Measurements from ENCODE around the gene ADAMTS13. TPM values are rescaled to one million over a fixed set of nuclear protein-coding genes. Genes with fewer than 3 reads are reported as not detected.

ADAMTS13 gene
- total and polyA plus RNA-seq, 7 donors = 0.60 to 3.4 (median 0.82) TPM

DNA sequence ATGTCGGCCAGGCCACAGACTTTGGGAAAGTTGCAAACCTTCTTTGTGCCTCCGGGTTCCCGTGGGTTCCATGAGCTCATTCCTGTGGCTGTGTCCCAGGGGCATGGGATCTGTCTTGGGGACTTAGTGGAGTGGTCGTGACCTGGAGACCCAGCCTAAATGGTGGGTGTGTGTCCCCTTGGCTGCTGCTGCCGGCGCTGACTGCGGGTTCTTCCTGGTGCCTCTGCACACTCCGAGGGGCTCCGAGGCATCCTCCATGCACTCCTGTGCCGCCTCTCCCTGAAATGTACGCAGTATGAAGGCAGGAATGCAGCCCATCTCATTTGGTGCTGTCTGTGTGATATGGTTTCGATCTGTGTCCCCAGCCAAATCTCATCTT lies 77.7 kb downstream of the ADAMTS13 start:
- Histone ChIP-seq H3K4me3 (no peak overlapping the region), H3K27me3 (peaks cover 0 to 24% (median 4%) of the 10 kb centered on the region in 3 donors), H3K27ac (no peak overlapping the region), H3K4me1 (peaks cover 0 to 7% (median 0%) of the 10 kb centered on the region in 4 donors), H3K36me3 (no peaks in the 10 kb centered on the region), H3K9me3 (peaks cover 0 to 12% (median 4%) of the 10 kb centered on the region in 4 donors)
- intact Hi-C loops (cut with DNase I) = no loop called here
- no peak for DNase-seq
- TF ChIP-seq POLR2AphosphoS5 (IDR thresholded peaks at IDR 0.05) (no peak), EP300 (IDR thresholded peaks at IDR 0.05) (no peak), POLR2A (IDR thresholded peaks at IDR 0.05) (no peak)
- TF ChIP-seq, protein P1, sequence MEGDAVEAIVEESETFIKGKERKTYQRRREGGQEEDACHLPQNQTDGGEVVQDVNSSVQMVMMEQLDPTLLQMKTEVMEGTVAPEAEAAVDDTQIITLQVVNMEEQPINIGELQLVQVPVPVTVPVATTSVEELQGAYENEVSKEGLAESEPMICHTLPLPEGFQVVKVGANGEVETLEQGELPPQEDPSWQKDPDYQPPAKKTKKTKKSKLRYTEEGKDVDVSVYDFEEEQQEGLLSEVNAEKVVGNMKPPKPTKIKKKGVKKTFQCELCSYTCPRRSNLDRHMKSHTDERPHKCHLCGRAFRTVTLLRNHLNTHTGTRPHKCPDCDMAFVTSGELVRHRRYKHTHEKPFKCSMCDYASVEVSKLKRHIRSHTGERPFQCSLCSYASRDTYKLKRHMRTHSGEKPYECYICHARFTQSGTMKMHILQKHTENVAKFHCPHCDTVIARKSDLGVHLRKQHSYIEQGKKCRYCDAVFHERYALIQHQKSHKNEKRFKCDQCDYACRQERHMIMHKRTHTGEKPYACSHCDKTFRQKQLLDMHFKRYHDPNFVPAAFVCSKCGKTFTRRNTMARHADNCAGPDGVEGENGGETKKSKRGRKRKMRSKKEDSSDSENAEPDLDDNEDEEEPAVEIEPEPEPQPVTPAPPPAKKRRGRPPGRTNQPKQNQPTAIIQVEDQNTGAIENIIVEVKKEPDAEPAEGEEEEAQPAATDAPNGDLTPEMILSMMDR (IDR thresholded peaks at IDR 0.05) = no peak
- 80 to 83% methylated on average over 12 of the region's 12 CpGs for WGBS, 2 donors

DNA sequence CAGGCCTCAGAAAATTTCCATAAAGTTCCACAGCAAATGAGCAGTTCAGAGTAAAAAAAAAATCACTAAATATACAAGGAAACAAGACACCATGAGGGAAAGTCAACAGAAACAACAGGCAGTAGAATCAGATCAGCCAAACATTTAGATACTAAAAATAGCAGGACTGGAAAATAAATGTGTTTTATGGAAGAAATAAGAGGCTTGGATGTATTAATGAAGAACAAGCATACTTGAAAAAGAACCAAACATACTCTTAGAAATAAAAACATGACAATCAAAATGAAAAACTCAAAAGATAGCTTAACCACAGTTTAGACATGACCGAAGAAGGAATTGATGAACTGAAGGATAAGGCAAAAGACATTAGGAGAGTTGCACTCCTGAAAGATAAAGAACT lies 79.9 kb downstream of the ADAMTS13 start:
- Histone ChIP-seq H3K27ac (no peak overlapping the region), H3K36me3 (no peaks in the 10 kb centered on the region), H3K27me3 (peaks cover 0 to 12% (median 0%) of the 10 kb centered on the region in 3 donors), H3K4me3 (no peak overlapping the region), H3K4me1 (peaks cover 0 to 7% (median 0%) of the 10 kb centered on the region in 4 donors), H3K9me3 (peaks cover 0 to 12% (median 4%) of the 10 kb centered on the region in 4 donors)
- 96 to 98% methylated on average over 1 of the region's 1 CpG for WGBS, 2 donors
- DNase-seq = no peak
- intact Hi-C loops (cut with DNase I) = no loop called here
- no peak for TF ChIP-seq POLR2AphosphoS5 (IDR thresholded peaks at IDR 0.05)
- TF ChIP-seq POLR2A (IDR thresholded peaks at IDR 0.05) = no peak
- no peak for TF ChIP-seq EP300 (IDR thresholded peaks at IDR 0.05)
- TF ChIP-seq, protein P1 (IDR thresholded peaks at IDR 0.05) = no peak

GRCh38 chr9:133505186-133505830 lies 83.1 kb downstream of the ADAMTS13 start:
- Histone ChIP-seq H3K27me3 (no peaks in the 10 kb centered on the region), H3K27ac (peak overlapping the region in 1 of 4 donors; percentile 42), H3K36me3 (no peaks in the 10 kb centered on the region), H3K9me3 (peaks cover 0 to 12% (median 4%) of the 10 kb centered on the region in 4 donors), H3K4me3 (no peak overlapping the region), H3K4me1 (peaks cover 0 to 13% (median 10%) of the 10 kb centered on the region in 4 donors)
- WGBS, 2 donors = 88 to 89% methylated on average over 13 of the region's 13 CpGs
- no peak for TF ChIP-seq EP300 (IDR thresholded peaks at IDR 0.05)
- no peak for TF ChIP-seq POLR2AphosphoS5 (IDR thresholded peaks at IDR 0.05)
- TF ChIP-seq, protein P1 (IDR thresholded peaks at IDR 0.05) = no peak
- no peak for TF ChIP-seq POLR2A (IDR thresholded peaks at IDR 0.05)
- intact Hi-C loops (cut with DNase I) = no loop called here
- no peak for DNase-seq

DNA sequence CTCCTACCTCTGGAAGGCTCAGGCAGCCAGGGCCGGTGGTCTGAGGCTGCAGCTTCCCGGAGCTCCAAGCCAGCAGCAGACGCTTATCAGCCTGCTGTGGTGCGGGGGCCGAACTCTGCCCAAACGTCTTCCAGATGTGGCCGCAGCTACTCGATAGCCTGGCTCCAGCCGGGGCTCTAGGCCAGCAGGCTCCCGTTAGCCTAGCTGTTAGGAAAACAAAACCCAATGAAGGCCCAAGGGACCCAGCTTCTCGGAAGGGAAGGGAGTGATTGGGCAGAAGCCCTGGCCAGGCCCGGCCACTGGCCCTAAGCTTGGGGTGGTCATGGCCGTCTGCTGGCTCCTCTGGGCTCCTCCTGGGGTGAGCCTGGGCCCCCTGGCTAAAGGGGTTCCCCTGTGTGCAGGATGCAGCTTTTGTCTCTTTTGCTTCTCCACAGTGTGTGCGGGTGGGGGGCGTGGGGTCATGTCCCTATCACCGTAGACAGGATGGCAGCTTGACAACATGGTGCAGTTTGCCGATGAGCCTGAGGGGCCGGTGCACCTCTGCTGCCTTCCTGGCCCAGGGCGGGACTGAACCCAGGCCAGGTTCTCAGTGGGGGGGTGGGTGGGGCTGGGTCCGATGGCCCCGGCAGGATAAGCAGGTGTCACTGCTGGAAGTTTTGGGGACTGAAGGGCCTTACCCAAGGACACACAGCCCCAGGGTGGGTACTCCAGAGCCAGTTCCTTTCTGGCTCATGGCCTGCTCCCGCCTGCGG lies 83.9 kb downstream of the ADAMTS13 start:
- Histone ChIP-seq H3K36me3 (no peaks in the 10 kb centered on the region), H3K4me3 (no peak overlapping the region), H3K27ac (peak overlapping the region in 1 of 4 donors; percentile 42), H3K4me1 (peaks cover 0 to 13% (median 10%) of the 10 kb centered on the region in 4 donors), H3K9me3 (peaks cover 0 to 12% (median 4%) of the 10 kb centered on the region in 4 donors), H3K27me3 (no peaks in the 10 kb centered on the region)
- intact Hi-C loops (cut with DNase I) = no loop called here
- 73 to 79% methylated on average over 23 of the region's 23 CpGs for WGBS, 2 donors
- no peak for DNase-seq
- TF ChIP-seq, protein P1 (IDR thresholded peaks at IDR 0.05) = no peak
- TF ChIP-seq POLR2A (IDR thresholded peaks at IDR 0.05) (no peak), POLR2AphosphoS5 (IDR thresholded peaks at IDR 0.05) (no peak), EP300 (IDR thresholded peaks at IDR 0.05) (no peak)
